ENCODE measurements around the gene RPN2.
"Not testable (repeated sequence)": the region's sequence is repeated elsewhere in the genome, so short reads cannot be mapped to it uniquely, and the experiment has no call there.

The RPN2 gene

GRCh38 chr20:37178839-37179682 is at the start of gene RPN2, which contains the start of gene MROH8:
Gene RPN2 (plus strand): TSS chr20:37179330. CDS start chr20:37179357, 27 bp downstream.
Gene MROH8 (minus strand): TSS chr20:37179548.
- DNase-seq, result peak; percentile 68

- no peak for DNase-seq
Measured at GRCh38 chr20:37131486-37131885, 47.6 kb upstream of the RPN2 start.

- DNase-seq, result no peak
Measured at GRCh38 chr20:37133952-37134351, 45.2 kb upstream of the RPN2 start.

GRCh38 chr20:37137547-37137946 is 41.6 kb upstream of the RPN2 start:
- no peak for DNase-seq

- DNase-seq, result no peak
Measured at GRCh38 chr20:37142708-37143107, 36.4 kb upstream of the RPN2 start.

- no peak for DNase-seq
Measured at GRCh38 chr20:37144856-37145404, 34.2 kb upstream of the RPN2 start.

GRCh38 chr20:37147250-37147649 is 31.9 kb upstream of the RPN2 start:
- no peak for DNase-seq

- not testable (repeated sequence) for DNase-seq
Measured at GRCh38 chr20:37150864-37151263, 28.3 kb upstream of the RPN2 start.

- DNase-seq, result no peak
Measured at GRCh38 chr20:37151529-37151928, 27.6 kb upstream of the RPN2 start.

- no peak for DNase-seq
Measured at GRCh38 chr20:37152284-37152683, 26.8 kb upstream of the RPN2 start.

- DNase-seq, result no peak
Measured at GRCh38 chr20:37154684-37155298, 24.3 kb upstream of the RPN2 start.

GRCh38 chr20:37155987-37156386 is 23.1 kb upstream of the RPN2 start:
- no peak for DNase-seq

- DNase-seq, result no peak
Measured at GRCh38 chr20:37158248-37158647, 20.9 kb upstream of the RPN2 start.

- DNase-seq, result no peak
Measured at GRCh38 chr20:37160683-37161082, 18.4 kb upstream of the RPN2 start.

- DNase-seq, result no peak
Measured at GRCh38 chr20:37161830-37162549, 17.1 kb upstream of the RPN2 start.

- no peak for DNase-seq
Measured at GRCh38 chr20:37162646-37163045, 16.5 kb upstream of the RPN2 start.

- DNase-seq, result no peak
Measured at GRCh38 chr20:37163832-37164554, 15.1 kb upstream of the RPN2 start.

- DNase-seq, result no peak
Measured at GRCh38 chr20:37165031-37165430, 14.1 kb upstream of the RPN2 start.

GRCh38 chr20:37166867-37167266 is 12.3 kb upstream of the RPN2 start:
- no peak for DNase-seq

- DNase-seq, result no peak
Measured at GRCh38 chr20:37172836-37173235, 6.3 kb upstream of the RPN2 start.

GRCh38 chr20:37179683-37180524 is 774 bp downstream of the RPN2 start:
- DNase-seq, result no peak

GRCh38 chr20:37185686-37186085 is 6.6 kb downstream of the RPN2 start:
- DNase-seq, result no peak

All from 8988T (cell line).